Ectodermal cell (in vitro differentiated cells): ENCODE data around the gene LRMDA.

Experiments
- H3K27ac ChIP-seq: 2 replicates; pipeline ENCODE4 v1.7.0; 2013; ENCODE audit warnings: mild to moderate bottlenecking, low read depth, low read length; ENCODE audit not compliant: insufficient read depth, poor library complexity, severe bottlenecking
- H3K27me3 ChIP-seq: 2 replicates; pipeline ENCODE4 v1.7.0; 2013; ENCODE audit warnings: mild to moderate bottlenecking, low read length; ENCODE audit not compliant: insufficient read depth, control insufficient read depth, poor library complexity, severe bottlenecking
- H3K36me3 ChIP-seq: one replicate; pipeline ENCODE4 v1.7.0; 2013; ENCODE audit warnings: low read length; ENCODE audit not compliant: control insufficient read depth, insufficient read depth
- H3K4me1 ChIP-seq: one replicate; pipeline ENCODE4 v1.7.0; 2013; ENCODE audit warnings: low read length; ENCODE audit not compliant: control insufficient read depth, insufficient read depth
- H3K4me3 ChIP-seq: 2 replicates; pipeline ENCODE4 v1.7.0; 2013; ENCODE audit warnings: low read depth, low read length, control low read depth; ENCODE audit not compliant: insufficient read depth
- H3K9me3 ChIP-seq: 2 replicates; pipeline ENCODE4 v1.7.0; 2013; ENCODE audit warnings: mild to moderate bottlenecking, low read length, moderate library complexity; ENCODE audit not compliant: control insufficient read depth
- WGBS, 2 experiments: methylation state at CpG; one replicate each; pipeline ENCODE4 v1.1.7; 2013; ENCODE audit warnings: missing lambda C conversion rate in 2 of 2; 5-methylcytosine and 5-hydroxymethylcytosine counted together

LRMDA gene

DNA sequence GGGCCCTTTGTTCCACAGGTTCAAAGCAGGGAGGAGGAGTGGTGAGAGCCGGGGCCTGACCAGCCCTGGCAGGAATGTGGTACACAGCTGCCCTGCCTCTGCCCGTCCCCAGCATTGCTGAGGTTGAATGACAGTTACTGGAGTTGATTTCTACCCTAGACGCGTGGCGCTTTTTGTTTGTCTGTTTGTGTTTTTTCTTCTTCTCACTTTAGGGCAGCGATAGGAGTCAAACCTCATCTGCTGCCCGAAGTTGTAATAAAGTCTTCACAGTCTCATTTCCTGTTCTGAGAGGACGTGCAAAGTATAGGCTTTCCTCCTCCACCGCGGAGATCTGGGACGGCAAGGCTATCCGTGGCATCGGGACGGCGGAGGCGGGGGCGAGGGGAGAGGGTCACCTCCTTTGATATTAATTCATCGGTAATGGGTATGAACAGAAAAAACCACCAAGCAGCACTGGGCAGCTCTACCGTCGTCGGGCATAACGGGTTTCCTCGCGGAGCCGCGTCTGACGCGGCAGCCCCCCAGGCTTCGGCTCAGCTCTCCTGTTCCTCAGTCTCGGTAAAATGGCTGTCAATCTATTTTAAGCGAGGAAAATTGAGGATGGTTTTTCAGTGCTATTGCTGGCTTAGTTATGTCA, 160.8 kb downstream of the LRMDA start:
- no peak overlapping the region for H3K4me3 ChIP-seq
- no peak overlapping the region for H3K27ac ChIP-seq
- H3K36me3 ChIP-seq, result no peaks in the 10 kb centered on the region
- peaks cover 4% of the 10 kb centered on the region for H3K4me1 ChIP-seq
- no peaks in the 10 kb centered on the region for H3K27me3 ChIP-seq
- 96 to 97% methylated on average over 31 of the region's 31 CpGs for WGBS, 2 experiments
- no peaks in the 10 kb centered on the region for H3K9me3 ChIP-seq

DNA sequence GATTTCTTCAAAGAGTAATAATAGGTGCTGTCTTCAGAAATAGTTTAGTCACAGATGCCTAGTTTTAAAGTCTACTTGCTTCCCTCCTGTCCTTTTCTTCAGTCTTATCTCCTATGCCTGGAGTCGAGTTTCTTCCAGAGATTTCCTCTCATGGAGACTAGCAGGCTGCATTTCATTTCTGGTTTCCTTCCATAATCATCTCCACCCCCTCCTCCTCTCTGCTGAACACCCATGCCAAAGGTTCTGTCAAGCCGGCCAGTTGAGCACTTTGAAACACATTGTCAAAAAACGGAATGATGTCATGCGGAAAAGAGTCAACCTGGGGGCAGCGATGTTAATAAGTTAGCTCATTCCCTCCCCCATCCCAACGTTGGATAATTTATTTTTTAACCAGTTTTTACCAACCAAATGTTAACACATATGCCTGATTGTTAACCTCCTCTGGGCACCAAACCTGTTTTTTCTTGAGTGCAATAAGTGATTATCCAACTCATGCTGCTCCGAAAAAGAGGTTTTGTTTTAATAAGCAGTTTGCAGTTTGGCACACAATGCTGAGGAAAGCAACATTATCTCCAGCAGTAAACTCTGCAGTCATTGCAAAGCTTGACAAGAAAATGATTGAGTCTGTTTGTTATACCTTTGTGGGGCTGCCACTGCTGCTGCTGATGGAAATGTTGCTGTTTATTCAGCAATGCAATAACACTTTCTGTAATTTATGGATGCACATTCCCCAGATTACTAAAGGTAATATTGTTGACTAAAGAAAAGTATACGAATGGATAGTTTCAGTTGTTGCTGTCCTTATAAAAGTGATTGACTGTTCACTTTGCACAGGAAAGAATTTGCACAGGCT, 161.6 kb downstream of the LRMDA start:
- Histone ChIP-seq H3K27me3 (peaks cover 5% of the 10 kb centered on the region), H3K36me3 (no peaks in the 10 kb centered on the region), H3K27ac (no peak overlapping the region), H3K4me3 (no peak overlapping the region), H3K4me1 (peaks cover 12% of the 10 kb centered on the region), H3K9me3 (no peaks in the 10 kb centered on the region)
- WGBS, 2 experiments, result 92% methylated on average over 7 to 8 of the region's 8 CpGs

DNA sequence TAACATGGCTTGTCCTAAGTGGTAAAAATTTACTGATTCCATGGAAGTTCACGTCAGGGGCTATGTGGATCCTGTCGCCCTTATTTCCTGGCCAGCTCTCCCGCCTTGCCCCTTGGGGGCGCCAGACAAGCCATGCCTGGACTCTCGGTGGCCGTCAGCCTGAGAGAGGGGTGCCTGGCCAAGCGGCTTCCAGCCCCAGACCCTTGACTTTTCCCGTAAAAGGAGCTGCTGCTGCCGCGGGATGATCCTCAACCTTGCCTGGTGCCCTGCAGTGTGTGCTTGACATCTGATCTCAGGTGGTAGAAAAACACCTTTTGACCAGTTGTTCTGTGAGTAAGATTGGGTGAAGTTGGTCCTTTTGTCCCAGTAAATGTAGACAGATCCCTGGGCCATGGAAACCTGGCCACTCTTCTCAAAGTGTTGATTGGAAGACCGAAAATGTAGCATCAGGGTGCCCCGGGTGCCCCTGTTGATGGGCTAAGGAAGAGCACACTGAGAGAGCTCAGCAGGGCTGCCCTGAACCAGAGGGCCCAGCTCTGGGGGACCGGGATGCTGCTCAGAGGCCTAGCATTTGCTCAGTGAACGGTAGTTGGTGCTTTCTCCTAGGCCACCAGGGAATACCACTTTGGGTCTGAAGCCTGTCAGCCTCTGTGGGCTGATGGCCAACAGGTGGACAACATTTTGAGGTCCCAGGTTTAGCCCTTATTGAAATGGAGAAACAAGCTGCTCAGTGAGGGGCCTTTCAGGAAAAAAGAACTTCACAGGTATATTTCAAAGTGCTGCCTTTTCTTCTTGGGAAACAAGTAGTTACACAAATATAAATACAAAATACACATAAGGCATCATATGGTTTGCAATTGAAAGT, 162.5 kb downstream of the LRMDA start:
- Histone ChIP-seq H3K4me1 (peaks cover 19% of the 10 kb centered on the region), H3K4me3 (no peak overlapping the region), H3K27me3 (peaks cover 12% of the 10 kb centered on the region), H3K9me3 (no peaks in the 10 kb centered on the region), H3K36me3 (no peaks in the 10 kb centered on the region), H3K27ac (no peak overlapping the region)
- WGBS, 2 experiments, result 68 to 71% methylated on average over 14 of the region's 14 CpGs

DNA sequence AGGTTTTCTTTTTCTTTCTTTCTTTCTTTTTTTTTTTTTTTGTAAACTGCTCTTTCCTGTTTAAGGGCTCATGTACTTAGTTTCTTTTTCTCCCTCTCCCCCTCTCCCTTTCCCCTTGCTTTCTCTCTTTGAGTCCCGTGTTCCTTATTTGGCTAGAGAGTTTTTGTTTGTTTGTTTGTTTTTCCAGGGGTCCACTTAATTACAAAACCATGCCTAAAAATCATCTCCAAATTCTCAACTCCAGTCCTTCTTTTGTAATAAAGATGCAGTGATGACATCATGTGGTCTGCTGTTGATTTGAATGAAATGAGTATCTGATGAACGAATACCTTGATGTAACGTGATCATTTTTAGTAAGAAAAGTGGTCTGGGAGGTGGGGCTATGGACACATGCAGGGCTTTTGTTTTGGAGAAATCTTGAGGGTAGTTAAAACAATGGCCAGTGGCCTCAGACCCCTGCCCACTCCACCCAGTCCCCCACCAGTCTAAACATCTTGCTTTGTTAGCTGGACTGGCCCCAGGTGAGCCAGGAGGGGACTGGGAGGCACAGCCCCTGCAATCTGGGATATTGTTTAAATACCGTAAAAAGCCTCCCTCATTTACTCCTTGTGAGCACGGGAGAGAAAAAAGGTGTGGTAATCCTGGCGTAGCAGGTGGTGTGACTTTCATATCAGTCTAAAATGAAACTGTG, 165.7 kb downstream of the LRMDA start:
- WGBS, 2 experiments, result 7 to 17% methylated on average over 4 to 5 of the region's 6 CpGs
- Histone ChIP-seq H3K4me1 (peaks cover 22% of the 10 kb centered on the region), H3K36me3 (no peaks in the 10 kb centered on the region), H3K27ac (no peak overlapping the region), H3K27me3 (peaks cover 25% of the 10 kb centered on the region), H3K4me3 (no peak overlapping the region), H3K9me3 (no peaks in the 10 kb centered on the region)

DNA sequence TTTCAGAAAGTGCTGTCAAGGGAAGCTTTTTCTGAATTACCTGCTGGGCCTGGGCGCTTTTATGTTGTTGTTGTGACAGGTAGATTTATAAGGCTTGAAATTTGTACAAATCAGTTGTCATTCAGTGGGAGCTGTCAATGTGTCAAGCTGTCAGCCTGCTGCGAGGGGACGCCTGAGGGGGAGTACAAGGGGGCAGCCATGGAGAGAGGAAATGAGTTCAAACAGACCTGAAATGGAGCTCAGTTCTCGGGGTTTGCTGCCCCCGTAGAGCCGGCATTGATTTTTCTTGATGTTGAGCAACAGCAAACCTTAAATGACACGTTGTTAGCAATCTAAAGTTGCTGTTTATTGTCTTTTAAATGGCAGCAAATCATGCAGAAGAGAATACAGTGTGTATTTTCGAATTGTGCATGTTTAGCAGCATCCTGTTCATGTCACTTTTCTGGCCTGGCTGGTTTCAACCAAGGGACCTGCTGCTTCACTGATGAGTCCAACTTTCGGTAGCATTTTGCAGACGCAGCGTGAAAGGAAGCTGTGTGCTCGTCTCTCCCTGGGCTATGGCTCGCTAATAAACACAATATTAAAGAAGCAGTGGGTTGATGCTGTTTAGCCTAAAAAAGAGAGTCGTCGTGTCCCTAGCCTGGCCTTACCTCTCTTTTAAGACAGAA, 166.5 kb downstream of the LRMDA start:
- Histone ChIP-seq H3K27me3 (peaks cover 25% of the 10 kb centered on the region), H3K9me3 (no peaks in the 10 kb centered on the region), H3K36me3 (no peaks in the 10 kb centered on the region), H3K4me3 (no peak overlapping the region), H3K27ac (no peak overlapping the region), H3K4me1 (peaks cover 22% of the 10 kb centered on the region)
- 50 to 56% methylated on average over 15 of the region's 15 CpGs for WGBS, 2 experiments

DNA sequence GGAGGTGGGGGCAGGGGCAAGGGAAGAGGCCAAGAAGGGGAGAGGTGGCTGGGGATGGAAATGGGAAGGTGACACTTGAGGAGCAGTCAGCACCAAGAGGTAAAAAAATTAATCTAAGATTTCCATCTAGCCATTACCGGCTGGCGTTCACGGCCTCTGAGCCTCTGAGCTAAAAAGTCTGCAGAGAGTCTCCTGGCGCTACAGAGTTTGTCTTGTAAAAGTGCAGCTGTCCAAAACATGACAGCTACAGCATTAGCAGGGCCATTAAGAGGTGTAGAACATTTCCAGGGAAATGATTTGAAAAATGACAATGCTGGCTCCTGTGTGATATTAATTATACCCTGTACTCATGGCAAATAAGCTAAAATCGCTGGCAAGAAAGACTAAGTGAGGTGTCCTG, 167.6 kb downstream of the LRMDA start:
- H3K9me3 ChIP-seq, result no peaks in the 10 kb centered on the region
- H3K4me1 ChIP-seq, result peaks cover 22% of the 10 kb centered on the region
- H3K4me3 ChIP-seq, result no peak overlapping the region
- no peaks in the 10 kb centered on the region for H3K36me3 ChIP-seq
- WGBS, 2 experiments, result 93% methylated on average over 5 of the region's 5 CpGs
- H3K27me3 ChIP-seq, result peaks cover 25% of the 10 kb centered on the region
- H3K27ac ChIP-seq, result no peak overlapping the region

DNA sequence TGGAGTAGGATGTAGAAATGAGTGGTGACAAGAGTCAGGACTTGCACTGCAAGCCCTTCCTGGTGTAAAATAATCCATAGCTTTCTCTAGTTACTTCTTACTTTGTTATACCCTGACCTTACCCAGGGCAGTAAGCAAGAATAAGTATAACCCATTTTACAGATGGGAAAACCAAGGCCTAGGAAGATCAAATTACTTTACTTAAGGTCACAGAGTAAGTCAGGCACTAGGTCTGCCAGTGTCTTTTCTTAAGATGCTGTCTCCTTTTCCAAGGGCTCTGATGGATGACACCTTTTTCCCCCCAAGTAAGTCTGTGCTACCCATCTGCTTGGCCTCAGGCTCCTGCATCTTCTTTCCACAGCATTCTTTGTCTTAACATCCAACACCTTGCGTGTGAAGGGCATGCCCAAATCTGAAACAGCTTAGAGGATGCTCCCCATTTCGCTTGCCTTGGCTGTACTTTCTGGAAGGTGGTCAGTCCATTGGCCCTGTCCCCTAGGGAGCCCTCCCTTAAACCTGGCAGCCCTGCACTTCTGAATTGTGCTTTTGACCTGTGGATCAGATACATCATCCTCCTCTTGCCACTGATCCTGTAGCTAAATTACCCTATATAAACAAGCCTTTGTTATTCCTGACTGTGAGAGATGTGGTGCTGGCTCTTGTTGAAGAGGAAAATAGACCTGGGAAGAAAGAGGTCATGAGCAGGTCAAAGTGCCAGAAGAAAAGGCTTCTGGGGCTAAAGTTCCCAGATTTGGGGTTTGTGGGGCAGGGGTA, 168.6 kb downstream of the LRMDA start:
- Histone ChIP-seq H3K27ac (no peak overlapping the region), H3K4me3 (no peak overlapping the region), H3K27me3 (peaks cover 28% of the 10 kb centered on the region), H3K4me1 (peaks cover 22% of the 10 kb centered on the region), H3K36me3 (no peaks in the 10 kb centered on the region), H3K9me3 (no peaks in the 10 kb centered on the region)
- 41 to 47% methylated on average over 2 of the region's 2 CpGs for whole genome bisulfite sequencing, 2 experiments

DNA sequence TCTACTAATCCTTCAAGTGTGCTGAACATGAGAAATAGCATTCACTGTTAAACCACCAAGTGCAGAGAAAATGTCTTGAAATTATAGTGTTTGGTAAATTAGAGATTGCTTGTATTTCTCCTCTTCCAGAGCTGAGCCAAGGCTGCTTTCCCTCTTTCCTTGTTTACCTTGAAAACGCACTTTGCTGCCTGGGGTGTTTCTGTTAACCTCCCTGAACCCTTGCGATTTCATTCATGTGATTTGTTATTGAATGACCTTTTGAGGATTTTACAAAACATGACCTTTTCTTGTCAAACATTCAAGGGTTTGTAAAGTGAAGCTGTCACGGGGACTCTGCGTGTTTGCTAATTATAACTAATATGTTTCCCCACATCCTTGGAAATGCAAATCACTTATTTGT, 169.4 kb downstream of the LRMDA start:
- Histone ChIP-seq H3K27me3 (peaks cover 28% of the 10 kb centered on the region), H3K27ac (peak overlapping the region; percentile 22), H3K36me3 (no peaks in the 10 kb centered on the region), H3K9me3 (no peaks in the 10 kb centered on the region), H3K4me1 (peaks cover 22% of the 10 kb centered on the region), H3K4me3 (no peak overlapping the region)
- 12 to 13% methylated on average over 3 to 4 of the region's 4 CpGs for WGBS, 2 experiments

DNA sequence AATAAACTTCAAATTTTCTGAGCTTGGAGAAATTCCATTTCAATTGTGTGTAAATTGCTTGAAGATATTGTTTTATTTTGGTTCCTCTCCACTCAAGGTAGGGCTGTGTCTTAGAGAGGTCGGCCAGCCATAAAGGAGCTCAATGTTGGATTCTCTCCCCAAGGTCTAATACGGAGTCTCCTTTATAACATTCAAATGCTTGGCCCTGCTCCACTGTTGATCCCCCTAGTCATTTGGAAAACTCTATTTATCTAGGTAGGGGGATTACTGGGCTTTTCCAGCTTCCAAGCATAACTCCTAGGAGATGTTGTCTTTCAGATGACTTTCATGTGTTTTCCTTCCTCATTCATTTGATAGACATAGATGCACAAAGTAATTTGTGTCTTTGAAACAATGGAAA, 170.9 kb downstream of the LRMDA start:
- H3K27me3 ChIP-seq, result peaks cover 28% of the 10 kb centered on the region
- H3K4me1 ChIP-seq, result peaks cover 18% of the 10 kb centered on the region
- no peaks in the 10 kb centered on the region for H3K36me3 ChIP-seq
- H3K9me3 ChIP-seq, result no peaks in the 10 kb centered on the region
- H3K27ac ChIP-seq, result no peak overlapping the region
- 90 to 100% methylated on average over 1 to 2 of the region's 2 CpGs for WGBS, 2 experiments
- H3K4me3 ChIP-seq, result no peak overlapping the region
